Measurements from ENCODE around the gene MEGF9. TPM values are rescaled to one million over a fixed set of nuclear protein-coding genes. Genes with fewer than 3 reads are reported as not detected.

MEGF9 gene
- total and polyA plus RNA-seq, 2 of the 13 experiments (the other 11 are each of a cell fraction or from before 2014, with no cell fraction given): 3.1 to 3.3 TPM

GRCh38 chr9:120714088-120714845, at the start of gene MEGF9 (continued):
- TF ChIP-seq ZBTB14 (CRISPR knock-in tag; IDR thresholded peaks at IDR 0.05) (no peak), NR0B2 (CRISPR knock-in tag; IDR thresholded peaks at IDR 0.05) (no peak), ZNF770 (CRISPR knock-in tag; IDR thresholded peaks at IDR 0.05) (no peak), PRDM10 (CRISPR knock-in tag; IDR thresholded peaks at IDR 0.05; ENCODE audit: low read depth) (no peak), NFYB (CRISPR knock-in tag; IDR thresholded peaks at IDR 0.05) (peak; percentile 95), ZMYM4 (CRISPR knock-in tag; IDR thresholded peaks at IDR 0.05) (peak; percentile 69; the same call in 1 of the 2 replicates), LBX2 (CRISPR knock-in tag; IDR thresholded peaks at IDR 0.05; ENCODE audit: borderline replicate concordance) (peak; percentile 57; the same call in 1 of the 2 replicates), SOX6 (IDR thresholded peaks at IDR 0.05) (no peak), SOX6 (CRISPR knock-in tag; IDR thresholded peaks at IDR 0.05) (peak; percentile 54), CHCHD3 (CRISPR knock-in tag; IDR thresholded peaks at IDR 0.05) (peak; percentile 60; the same call in 1 of the 2 replicates), FOXP4 (CRISPR knock-in tag; IDR thresholded peaks at IDR 0.05) (no peak), RORA (CRISPR knock-in tag; IDR thresholded peaks at IDR 0.05) (no peak), HIC2 (CRISPR knock-in tag; IDR thresholded peaks at IDR 0.05; ENCODE audit: low read depth) (peak; percentile 59; the same call in 1 of the 2 replicates), RAD51 (IDR thresholded peaks at IDR 0.05; ENCODE audit: borderline replicate concordance) (peak; percentile 83)
